ENCODE results near the gene CSMD2.

CSMD2 gene

DNA sequence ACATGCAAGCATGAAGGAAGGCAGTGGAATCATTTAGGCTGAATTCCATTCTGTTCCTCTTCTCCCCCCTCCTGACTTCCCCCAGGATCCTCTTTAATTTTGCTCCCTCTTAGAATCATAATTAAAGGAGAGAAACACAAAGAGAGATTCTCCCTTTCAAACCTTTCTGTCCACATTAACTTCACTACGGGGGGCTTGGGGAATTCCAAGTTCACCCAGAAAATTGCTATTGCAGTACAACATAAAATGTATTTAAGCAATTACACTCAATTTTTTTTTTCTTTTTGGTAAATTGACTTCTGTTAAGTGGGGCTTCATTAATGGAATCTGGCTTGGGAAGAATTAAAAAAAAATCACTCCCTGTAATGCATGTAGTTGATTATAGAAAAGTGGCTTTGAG, 314.5 kb downstream of the CSMD2 start:
- Histone ChIP-seq H3K27ac (ENCODE audit: low read depth, low read length) (no peak overlapping the region), H3K4me3 (ENCODE audit: low read depth, low read length) (no peak overlapping the region), H3K9me3 (ENCODE audit: control insufficient read depth, insufficient read depth, low read length) (no peaks in the 10 kb centered on the region)

DNA sequence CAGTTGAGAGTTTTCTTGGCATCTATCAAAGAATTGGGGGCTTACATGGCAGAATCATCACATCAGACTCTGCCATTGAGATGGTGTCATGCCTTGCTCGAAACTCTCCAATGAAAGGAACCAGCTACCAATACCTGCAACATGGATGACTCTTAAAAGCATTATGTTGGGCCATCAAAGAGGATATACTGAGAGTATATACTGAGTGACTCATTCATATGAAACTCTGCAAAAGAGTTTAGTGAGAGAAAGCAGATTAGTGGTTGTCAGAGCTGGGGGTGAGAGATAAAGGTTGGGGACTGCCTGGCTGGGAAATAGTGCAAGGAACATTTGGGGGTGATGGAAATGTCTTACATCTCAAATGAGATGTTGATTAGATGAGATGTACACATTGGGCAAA, 315.8 kb downstream of the CSMD2 start:
- Histone ChIP-seq H3K4me1 (ENCODE audit: control insufficient read depth, insufficient read depth, low read length) (peaks cover 34% of the 10 kb centered on the region), H3K9me3 (ENCODE audit: control insufficient read depth, insufficient read depth, low read length) (no peaks in the 10 kb centered on the region), H3K4me3 (ENCODE audit: low read depth, low read length) (no peak overlapping the region), H3K27ac (ENCODE audit: low read depth, low read length) (peak overlapping the region; percentile 14), H3K9ac (ENCODE audit: low read depth, low read length) (no peak overlapping the region), H3K36me3 (ENCODE audit: control insufficient read depth, insufficient read depth, low read length) (no peaks in the 10 kb centered on the region; the same call in 1 of the 2 replicates), H3K27me3 (ENCODE audit: control insufficient read depth, insufficient read depth, low read length) (no peaks in the 10 kb centered on the region)

More for the DNA sequence above, 314.5 kb downstream of the CSMD2 start:
- Histone ChIP-seq H3K9ac (ENCODE audit: low read depth, low read length) (no peak overlapping the region), H3K4me1 (ENCODE audit: control insufficient read depth, insufficient read depth, low read length) (peaks cover 34% of the 10 kb centered on the region), H3K27me3 (ENCODE audit: control insufficient read depth, insufficient read depth, low read length) (no peaks in the 10 kb centered on the region), H3K36me3 (ENCODE audit: control insufficient read depth, insufficient read depth, low read length) (no peaks in the 10 kb centered on the region; the same call in 1 of the 2 replicates)

DNA sequence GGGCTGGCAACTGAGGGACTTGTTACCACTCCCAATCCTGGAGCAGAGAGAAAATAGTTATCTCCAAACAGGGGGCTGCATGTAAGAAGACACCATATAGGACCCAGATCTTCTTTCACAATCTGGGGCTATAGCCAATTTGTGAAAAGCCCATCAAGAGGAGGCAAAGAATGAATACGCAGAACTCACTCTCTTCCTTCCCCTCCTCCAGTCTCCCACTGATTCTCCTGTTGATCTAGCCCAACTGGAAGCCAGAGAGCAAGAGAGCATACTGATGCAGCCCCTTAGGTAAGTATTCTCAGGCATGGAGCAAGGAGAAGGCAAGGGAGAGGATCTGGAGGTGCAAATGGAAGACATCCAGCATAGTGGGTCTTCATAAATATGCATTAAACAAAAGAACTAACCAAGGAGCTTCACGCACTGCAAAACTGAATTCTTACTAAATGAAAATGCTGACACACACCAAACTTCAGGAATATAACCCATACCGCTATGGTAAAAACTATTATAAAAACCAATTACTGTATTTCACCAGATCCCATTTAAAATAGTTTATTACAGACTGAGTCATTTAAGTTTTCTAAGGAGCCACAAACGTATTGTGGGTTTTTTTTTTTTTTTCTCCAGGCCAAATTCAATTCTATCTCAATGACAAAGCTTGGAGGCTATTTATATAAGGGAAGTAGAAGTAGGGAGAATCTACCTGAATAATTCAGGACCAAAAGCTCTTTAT, 316.7 kb downstream of the CSMD2 start:
- no peak overlapping the region for H3K4me3 ChIP-seq (ENCODE audit: low read depth, low read length)

GRCh38 chr1:33846861-33847260, 318.2 kb downstream of the CSMD2 start:
- H3K9ac ChIP-seq (ENCODE audit: low read depth, low read length): no peak overlapping the region
- no peaks in the 10 kb centered on the region for H3K27me3 ChIP-seq (ENCODE audit: control insufficient read depth, insufficient read depth, low read length)
- no peaks in the 10 kb centered on the region for H3K9me3 ChIP-seq (ENCODE audit: control insufficient read depth, insufficient read depth, low read length)
- H3K36me3 ChIP-seq (ENCODE audit: control insufficient read depth, insufficient read depth, low read length): no peaks in the 10 kb centered on the region; the same call in 1 of the 2 replicates
- no peak overlapping the region for H3K4me3 ChIP-seq (ENCODE audit: low read depth, low read length)
- H3K4me1 ChIP-seq (ENCODE audit: control insufficient read depth, insufficient read depth, low read length): peaks cover 34% of the 10 kb centered on the region
- H3K27ac ChIP-seq (ENCODE audit: low read depth, low read length): no peak overlapping the region

More for the DNA sequence above, 316.7 kb downstream of the CSMD2 start:
- H3K9me3 ChIP-seq (ENCODE audit: control insufficient read depth, insufficient read depth, low read length): no peaks in the 10 kb centered on the region
- no peak overlapping the region for H3K9ac ChIP-seq (ENCODE audit: low read depth, low read length)
- no peaks in the 10 kb centered on the region; the same call in 1 of the 2 replicates for H3K36me3 ChIP-seq (ENCODE audit: control insufficient read depth, insufficient read depth, low read length)
- peaks cover 34% of the 10 kb centered on the region for H3K4me1 ChIP-seq (ENCODE audit: control insufficient read depth, insufficient read depth, low read length)
- peak overlapping the region; percentile 23 for H3K27ac ChIP-seq (ENCODE audit: low read depth, low read length)
- no peaks in the 10 kb centered on the region for H3K27me3 ChIP-seq (ENCODE audit: control insufficient read depth, insufficient read depth, low read length)

- Histone ChIP-seq H3K9ac (ENCODE audit: low read depth, low read length) (no peak overlapping the region), H3K36me3 (ENCODE audit: control insufficient read depth, insufficient read depth, low read length) (no peaks in the 10 kb centered on the region; the same call in 1 of the 2 replicates), H3K27me3 (ENCODE audit: control insufficient read depth, insufficient read depth, low read length) (no peaks in the 10 kb centered on the region), H3K4me1 (ENCODE audit: control insufficient read depth, insufficient read depth, low read length) (peaks cover 14% of the 10 kb centered on the region), H3K9me3 (ENCODE audit: control insufficient read depth, insufficient read depth, low read length) (no peaks in the 10 kb centered on the region), H3K27ac (ENCODE audit: low read depth, low read length) (no peak overlapping the region), H3K4me3 (ENCODE audit: low read depth, low read length) (no peak overlapping the region)
These were observed 320.9 kb downstream of the CSMD2 start for GRCh38 chr1:33844166-33844565.

- no peaks in the 10 kb centered on the region for H3K4me1 ChIP-seq (ENCODE audit: control insufficient read depth, insufficient read depth, low read length)
- no peaks in the 10 kb centered on the region; the same call in 1 of the 2 replicates for H3K36me3 ChIP-seq (ENCODE audit: control insufficient read depth, insufficient read depth, low read length)
- no peak overlapping the region for H3K9ac ChIP-seq (ENCODE audit: low read depth, low read length)
- no peak overlapping the region for H3K4me3 ChIP-seq (ENCODE audit: low read depth, low read length)
- H3K27ac ChIP-seq (ENCODE audit: low read depth, low read length): no peak overlapping the region
- H3K27me3 ChIP-seq (ENCODE audit: control insufficient read depth, insufficient read depth, low read length): no peaks in the 10 kb centered on the region
- peaks cover 4% of the 10 kb centered on the region for H3K9me3 ChIP-seq (ENCODE audit: control insufficient read depth, insufficient read depth, low read length)
These were observed 322.7 kb downstream of the CSMD2 start for GRCh38 chr1:33842348-33842747.

DNA sequence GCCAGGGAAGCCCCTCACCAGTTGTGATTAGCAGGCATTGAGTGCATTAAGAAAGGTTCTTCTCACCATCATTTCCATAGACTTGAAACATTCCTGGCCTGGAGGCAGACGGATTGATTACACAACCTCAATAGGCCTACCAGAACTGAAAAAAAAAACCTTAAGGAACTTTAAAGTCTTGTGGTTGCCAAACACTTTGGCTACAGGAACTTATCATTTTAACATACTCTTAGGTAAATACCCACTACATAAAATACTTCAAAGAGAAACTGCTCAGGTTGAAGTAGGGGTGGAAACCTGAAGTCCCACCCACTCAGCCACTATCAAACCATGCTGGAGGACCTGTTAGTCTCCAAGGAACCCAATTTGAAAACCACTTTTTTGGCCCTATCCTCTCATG, 323.5 kb downstream of the CSMD2 start:
- H3K36me3 ChIP-seq (ENCODE audit: control insufficient read depth, insufficient read depth, low read length): no peaks in the 10 kb centered on the region; the same call in 1 of the 2 replicates
- H3K4me3 ChIP-seq (ENCODE audit: low read depth, low read length): no peak overlapping the region
- H3K4me1 ChIP-seq (ENCODE audit: control insufficient read depth, insufficient read depth, low read length): no peaks in the 10 kb centered on the region
- H3K9me3 ChIP-seq (ENCODE audit: control insufficient read depth, insufficient read depth, low read length): peaks cover 13% of the 10 kb centered on the region
- no peak overlapping the region for H3K27ac ChIP-seq (ENCODE audit: low read depth, low read length)
- no peak overlapping the region for H3K9ac ChIP-seq (ENCODE audit: low read depth, low read length)
- H3K27me3 ChIP-seq (ENCODE audit: control insufficient read depth, insufficient read depth, low read length): no peaks in the 10 kb centered on the region

- H3K27me3 ChIP-seq (ENCODE audit: control insufficient read depth, insufficient read depth, low read length): no peaks in the 10 kb centered on the region
- no peaks in the 10 kb centered on the region for H3K36me3 ChIP-seq (ENCODE audit: control insufficient read depth, insufficient read depth, low read length)
- no peaks in the 10 kb centered on the region for H3K4me1 ChIP-seq (ENCODE audit: control insufficient read depth, insufficient read depth, low read length)
- H3K9me3 ChIP-seq (ENCODE audit: control insufficient read depth, insufficient read depth, low read length): peaks cover 16% of the 10 kb centered on the region
- no peak overlapping the region for H3K27ac ChIP-seq (ENCODE audit: low read depth, low read length)
- no peak overlapping the region for H3K9ac ChIP-seq (ENCODE audit: low read depth, low read length)
- no peak overlapping the region for H3K4me3 ChIP-seq (ENCODE audit: low read depth, low read length)
These were observed 327.4 kb downstream of the CSMD2 start for GRCh38 chr1:33837635-33838034.

GRCh38 chr1:33836911-33837310, 328.1 kb downstream of the CSMD2 start:
- no peak overlapping the region for H3K27ac ChIP-seq (ENCODE audit: low read depth, low read length)
- H3K4me1 ChIP-seq (ENCODE audit: control insufficient read depth, insufficient read depth, low read length): no peaks in the 10 kb centered on the region
- H3K4me3 ChIP-seq (ENCODE audit: low read depth, low read length): no peak overlapping the region
- peaks cover 16% of the 10 kb centered on the region for H3K9me3 ChIP-seq (ENCODE audit: control insufficient read depth, insufficient read depth, low read length)
- H3K36me3 ChIP-seq (ENCODE audit: control insufficient read depth, insufficient read depth, low read length): no peaks in the 10 kb centered on the region
- H3K9ac ChIP-seq (ENCODE audit: low read depth, low read length): no peak overlapping the region
- no peaks in the 10 kb centered on the region for H3K27me3 ChIP-seq (ENCODE audit: control insufficient read depth, insufficient read depth, low read length)

- no peaks in the 10 kb centered on the region for H3K36me3 ChIP-seq (ENCODE audit: control insufficient read depth, insufficient read depth, low read length)
- no peak overlapping the region for H3K27ac ChIP-seq (ENCODE audit: low read depth, low read length)
- H3K9ac ChIP-seq (ENCODE audit: low read depth, low read length): no peak overlapping the region
- no peaks in the 10 kb centered on the region for H3K4me1 ChIP-seq (ENCODE audit: control insufficient read depth, insufficient read depth, low read length)
- no peaks in the 10 kb centered on the region for H3K27me3 ChIP-seq (ENCODE audit: control insufficient read depth, insufficient read depth, low read length)
- H3K9me3 ChIP-seq (ENCODE audit: control insufficient read depth, insufficient read depth, low read length): peaks cover 7% of the 10 kb centered on the region
- H3K4me3 ChIP-seq (ENCODE audit: low read depth, low read length): no peak overlapping the region
These were observed 336.4 kb downstream of the CSMD2 start for GRCh38 chr1:33828654-33829053.

DNA sequence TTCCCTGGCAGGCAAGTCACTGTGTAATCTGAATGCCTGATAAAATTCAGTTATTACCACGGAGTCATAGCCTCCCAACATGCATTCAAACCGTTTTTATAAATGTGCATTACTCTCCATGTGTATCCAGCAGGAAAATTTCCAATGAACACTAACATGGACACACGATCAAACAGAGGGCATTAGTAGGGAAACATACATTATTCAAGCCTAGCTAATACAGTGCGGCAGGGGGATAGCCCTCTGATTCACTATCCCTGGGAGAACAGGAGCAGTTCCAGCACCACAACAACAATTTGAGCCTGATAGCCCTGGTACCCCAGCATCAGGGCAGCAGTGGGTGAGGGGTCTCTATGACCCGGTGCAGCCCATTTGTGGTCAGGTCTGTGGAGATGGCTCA, 337.0 kb downstream of the CSMD2 start:
- H3K36me3 ChIP-seq (ENCODE audit: control insufficient read depth, insufficient read depth, low read length): no peaks in the 10 kb centered on the region

More for the DNA sequence above, 337.0 kb downstream of the CSMD2 start:
- Histone ChIP-seq H3K4me1 (ENCODE audit: control insufficient read depth, insufficient read depth, low read length) (no peaks in the 10 kb centered on the region), H3K27me3 (ENCODE audit: control insufficient read depth, insufficient read depth, low read length) (no peaks in the 10 kb centered on the region), H3K9ac (ENCODE audit: low read depth, low read length) (no peak overlapping the region), H3K9me3 (ENCODE audit: control insufficient read depth, insufficient read depth, low read length) (peaks cover 7% of the 10 kb centered on the region), H3K4me3 (ENCODE audit: low read depth, low read length) (no peak overlapping the region), H3K27ac (ENCODE audit: low read depth, low read length) (no peak overlapping the region)

All from HUES48 (cell line).